Urinary bladder (tissue), 4 donors: Measurements from ENCODE around the gene NONO. TPM values are rescaled to one million over a fixed set of nuclear protein-coding genes. Genes with fewer than 3 reads are reported as not detected.

Experiments
- DNase-seq: peaks from one replicate; pipeline ENCODE4 v3.0.0-alpha.2; 2015; ENCODE audit errors: extremely low spot score
- H3K27ac ChIP-seq: one replicate; pipeline ENCODE4 v1.5.1; 2013; ENCODE audit warnings: low read depth, mild to moderate bottlenecking, moderate library complexity
- H3K36me3 ChIP-seq: one replicate; pipeline ENCODE4 v1.6.1; 2013; ENCODE audit warnings: mild to moderate bottlenecking, moderate library complexity; ENCODE audit not compliant: insufficient read depth
- H3K4me1 ChIP-seq: one replicate; pipeline ENCODE4 v1.6.1; 2013; ENCODE audit warnings: mild to moderate bottlenecking, moderate library complexity; ENCODE audit not compliant: insufficient read depth
- H3K4me3 ChIP-seq: one replicate; pipeline ENCODE4 v1.5.1; 2013; ENCODE audit warnings: low read depth, low read length
- WGBS: extraction: QIAGEN DNeasy Blood & Tissue Kit; methylation state at CpG from one replicate; pipeline ENCODE4 v1.1.7; 2013; 5-methylcytosine and 5-hydroxymethylcytosine counted together
- polyA plus RNA-seq: library from polyadenylated mRNA; stranded (reverse); fragments of 200-250 nt; gene quantifications from one replicate; pipeline ENCODE4 v1.2.3, GENCODE V29; 2013
- total RNA-seq: library from RNA; depleted of rRNA; stranded (reverse); fragments of >200 nt; gene quantifications from one replicate; pipeline ENCODE4 v1.2.3, GENCODE V29; 2014
- donor health status: healthy with polysubstance abuse.
- donor health status: healthy.

NONO gene
- 261 TPM for total RNA-seq
- polyA plus RNA-seq = 179 TPM

GRCh38 chrX:71283403-71284143, at the start of gene NONO:
Gene NONO (plus strand): TSS chrX:71283635. CDS start chrX:71290638, 7,003 bp downstream.
- peak; percentile 94 for DNase-seq
- WGBS = under 1% methylated on average over 57 of the region's 57 CpGs
- no peaks in the 10 kb centered on the region for H3K4me1 ChIP-seq
- peak within 1 kb of the TSS; percentile 72 for H3K4me3 ChIP-seq
- peak within 1 kb of the TSS; percentile 96 for H3K27ac ChIP-seq
- no peaks in the 10 kb centered on the region for H3K36me3 ChIP-seq

- H3K27ac ChIP-seq = no peak overlapping the region
- H3K4me3 ChIP-seq = no peak overlapping the region
- 77% methylated on average over 3 of the region's 3 CpGs for WGBS
- no peak for DNase-seq
- no peaks in the 10 kb centered on the region for H3K4me1 ChIP-seq
- H3K36me3 ChIP-seq = no peaks in the 10 kb centered on the region
These were observed 48.0 kb upstream of the NONO start for GRCh38 chrX:71235482-71235881.

- H3K36me3 ChIP-seq = no peaks in the 10 kb centered on the region
- no peak for DNase-seq
- H3K4me1 ChIP-seq = no peaks in the 10 kb centered on the region
- WGBS = 71% methylated on average over 1 of the region's 1 CpG
- no peak overlapping the region for H3K27ac ChIP-seq
- H3K4me3 ChIP-seq = no peak overlapping the region
These were observed 46.6 kb upstream of the NONO start for GRCh38 chrX:71236836-71237235.

- H3K36me3 ChIP-seq = no peaks in the 10 kb centered on the region
- WGBS = 94% methylated on average over 3 of the region's 3 CpGs
- no peak overlapping the region for H3K4me3 ChIP-seq
- H3K4me1 ChIP-seq = no peaks in the 10 kb centered on the region
- DNase-seq = no peak
- no peak overlapping the region for H3K27ac ChIP-seq
These were observed 43.7 kb upstream of the NONO start for GRCh38 chrX:71239781-71240180.

- 90% methylated on average over 6 of the region's 6 CpGs for WGBS
- no peaks in the 10 kb centered on the region for H3K4me1 ChIP-seq
- no peak for DNase-seq
- no peak overlapping the region for H3K27ac ChIP-seq
- no peak overlapping the region for H3K4me3 ChIP-seq
- peaks cover 2% of the 10 kb centered on the region for H3K36me3 ChIP-seq
These were observed 42.1 kb upstream of the NONO start for GRCh38 chrX:71241301-71241700.

- Histone ChIP-seq H3K36me3 (peaks cover 2% of the 10 kb centered on the region), H3K27ac (no peak overlapping the region), H3K4me1 (no peaks in the 10 kb centered on the region), H3K4me3 (no peak overlapping the region)
- 93% methylated on average over 9 of the region's 9 CpGs for WGBS
- DNase-seq = no peak
These were observed 38.9 kb upstream of the NONO start for GRCh38 chrX:71244359-71245128.

- WGBS = 92% methylated on average over 2 of the region's 2 CpGs
- H3K4me3 ChIP-seq = no peak overlapping the region
- no peak overlapping the region for H3K27ac ChIP-seq
- H3K4me1 ChIP-seq = no peaks in the 10 kb centered on the region
- H3K36me3 ChIP-seq = peaks cover 2% of the 10 kb centered on the region
- DNase-seq = no peak
These were observed 38.3 kb upstream of the NONO start for GRCh38 chrX:71245159-71245558.

GRCh38 chrX:71250841-71251240, 32.6 kb upstream of the NONO start:
- 68% methylated on average over 9 of the region's 9 CpGs for whole genome bisulfite sequencing
- H3K36me3 ChIP-seq = peaks cover 2% of the 10 kb centered on the region
- no peak for DNase-seq
- peaks cover 3% of the 10 kb centered on the region for H3K4me1 ChIP-seq
- H3K27ac ChIP-seq = no peak overlapping the region
- no peak overlapping the region for H3K4me3 ChIP-seq

GRCh38 chrX:71251466-71251973, 31.9 kb upstream of the NONO start:
- WGBS = 38% methylated on average over 8 of the region's 8 CpGs
- H3K4me1 ChIP-seq = peaks cover 3% of the 10 kb centered on the region
- DNase-seq = no peak
- no peaks in the 10 kb centered on the region for H3K36me3 ChIP-seq
- no peak overlapping the region for H3K4me3 ChIP-seq
- no peak overlapping the region for H3K27ac ChIP-seq

- no peak for DNase-seq
- H3K36me3 ChIP-seq = no peaks in the 10 kb centered on the region
- 55% methylated on average over 2 of the region's 2 CpGs for WGBS
- no peak overlapping the region for H3K4me3 ChIP-seq
- peaks cover 3% of the 10 kb centered on the region for H3K4me1 ChIP-seq
- H3K27ac ChIP-seq = no peak overlapping the region
These were observed 31.2 kb upstream of the NONO start for GRCh38 chrX:71252221-71252620.

GRCh38 chrX:71253253-71254091, 30.0 kb upstream of the NONO start:
- no peak for DNase-seq
- H3K4me1 ChIP-seq = peaks cover 3% of the 10 kb centered on the region
- 1% methylated on average over 35 of the region's 35 CpGs for WGBS

GRCh38 chrX:71254092-71254963, 29.1 kb upstream of the NONO start, which contains the start of gene ZMYM3:
Gene ZMYM3 (minus strand): TSS chrX:71254140. CDS start chrX:71253255, 885 bp downstream.
- DNase-seq = peak; percentile 51
- H3K4me3 ChIP-seq = peak within 1 kb of the TSS; percentile 68
- no peaks in the 10 kb centered on the region for H3K36me3 ChIP-seq
- 1% methylated on average over 54 of the region's 54 CpGs for WGBS
- H3K27ac ChIP-seq = peak within 1 kb of the TSS; percentile 69
- peaks cover 3% of the 10 kb centered on the region for H3K4me1 ChIP-seq

More at GRCh38 chrX:71253253-71254091, 30.0 kb upstream of the NONO start:
- no peaks in the 10 kb centered on the region for H3K36me3 ChIP-seq
- no peak overlapping the region for H3K27ac ChIP-seq
- peak overlapping the region; percentile 68 for H3K4me3 ChIP-seq
